NB4 (cell line): ENCODE results near the gene MAN1A2.

ENCODE experiments used
- DNase-seq: peaks from one replicate; pipeline ENCODE4 v3.0.0; 2010; ENCODE audit warnings: low read depth
- H3K4me3 ChIP-seq: one replicate; pipeline ENCODE4 v1.5.1; 2011; ENCODE audit warnings: mild to moderate bottlenecking, low read depth, low read length, moderate library complexity
- CTCF ChIP-seq: IDR thresholded peaks from one replicate; pipeline ENCODE4 v1.5.1; 2012; ENCODE audit warnings: low read depth, low read length
- MAX ChIP-seq: IDR thresholded peaks from 2 replicates; pipeline ENCODE4 v1.6.1; 2011; ENCODE audit warnings: low read depth, low read length
- MYC ChIP-seq: IDR thresholded peaks from 2 replicates; pipeline ENCODE4 v1.6.1; 2011; ENCODE audit warnings: low read depth, low read length
- POLR2A ChIP-seq: IDR thresholded peaks from 2 replicates; pipeline ENCODE4 v1.6.1; 2011; ENCODE audit warnings: mild to moderate bottlenecking; ENCODE audit not compliant: insufficient read length; ENCODE audit errors: extremely low read depth

The MAN1A2 gene

GRCh38 chr1:117575586-117576225, 208.5 kb downstream of the MAN1A2 start:
- DNase-seq, result no peak
- no peak for TF ChIP-seq CTCF
- TF ChIP-seq MAX, result no peak
- no peak for TF ChIP-seq MYC
- no peak for TF ChIP-seq POLR2A
- H3K4me3 ChIP-seq, result no peak overlapping the region

GRCh38 chr1:117576236-117576635, 209.0 kb downstream of the MAN1A2 start:
- no peak overlapping the region for H3K4me3 ChIP-seq
- DNase-seq, result no peak
- TF ChIP-seq POLR2A, result no peak
- TF ChIP-seq MYC, result no peak
- no peak for TF ChIP-seq CTCF
- TF ChIP-seq MAX, result no peak

GRCh38 chr1:117577191-117577885, 210.1 kb downstream of the MAN1A2 start:
- TF ChIP-seq MYC (no peak), POLR2A (no peak), MAX (no peak), CTCF (no peak)
- no peak for DNase-seq
- no peak overlapping the region for H3K4me3 ChIP-seq

- DNase-seq, result no peak
- H3K4me3 ChIP-seq, result no peak overlapping the region
- TF ChIP-seq MYC (no peak), CTCF (no peak), MAX (no peak)
Measured at GRCh38 chr1:117578466-117578865, 211.2 kb downstream of the MAN1A2 start.
